Measurements from ENCODE around the gene ERG. TPM values are rescaled to one million over a fixed set of nuclear protein-coding genes. Genes with fewer than 3 reads are reported as not detected.

The ERG gene
- total RNA-seq, 1 donor from 2014 or later, result not detected

- Histone ChIP-seq H3K4me3 (no peak overlapping the region), H3K9me3 (ENCODE audit: low read depth) (no peaks in the 10 kb centered on the region), H3F3A (ENCODE audit: low read depth) (no peaks in the 10 kb centered on the region), H4K20me1 (ENCODE audit: low read depth) (no peaks in the 10 kb centered on the region), H3K4me1 (no peaks in the 10 kb centered on the region), H3K36me3 (no peaks in the 10 kb centered on the region), H3K27ac (no peak overlapping the region), H2AFZ (replicated peaks) (no peak overlapping the region), H3K4me2 (no peak overlapping the region), H3K27me3 (peaks cover 5% of the 10 kb centered on the region), H3K9ac (no peak overlapping the region), H3K79me2 (ENCODE audit: low read depth) (no peaks in the 10 kb centered on the region)
- H3K27me3 Mint-ChIP-seq (ENCODE audit: insufficient read depth, low read depth), result peaks cover 8% of the 10 kb centered on the region
- H3K27ac Mint-ChIP-seq, result no peak overlapping the region
- no peaks in the 10 kb centered on the region for H3K36me3 Mint-ChIP-seq
- no peak for DNase-seq (ENCODE audit: low spot score)
- H3K4me1 Mint-ChIP-seq, result no peaks in the 10 kb centered on the region
- TF ChIP-seq EZH2 (IDR thresholded peaks at IDR 0.05) (no peak), EZH2phosphoT487 (IDR thresholded peaks at IDR 0.05) (no peak)
- TF ChIP-seq, protein P1, sequence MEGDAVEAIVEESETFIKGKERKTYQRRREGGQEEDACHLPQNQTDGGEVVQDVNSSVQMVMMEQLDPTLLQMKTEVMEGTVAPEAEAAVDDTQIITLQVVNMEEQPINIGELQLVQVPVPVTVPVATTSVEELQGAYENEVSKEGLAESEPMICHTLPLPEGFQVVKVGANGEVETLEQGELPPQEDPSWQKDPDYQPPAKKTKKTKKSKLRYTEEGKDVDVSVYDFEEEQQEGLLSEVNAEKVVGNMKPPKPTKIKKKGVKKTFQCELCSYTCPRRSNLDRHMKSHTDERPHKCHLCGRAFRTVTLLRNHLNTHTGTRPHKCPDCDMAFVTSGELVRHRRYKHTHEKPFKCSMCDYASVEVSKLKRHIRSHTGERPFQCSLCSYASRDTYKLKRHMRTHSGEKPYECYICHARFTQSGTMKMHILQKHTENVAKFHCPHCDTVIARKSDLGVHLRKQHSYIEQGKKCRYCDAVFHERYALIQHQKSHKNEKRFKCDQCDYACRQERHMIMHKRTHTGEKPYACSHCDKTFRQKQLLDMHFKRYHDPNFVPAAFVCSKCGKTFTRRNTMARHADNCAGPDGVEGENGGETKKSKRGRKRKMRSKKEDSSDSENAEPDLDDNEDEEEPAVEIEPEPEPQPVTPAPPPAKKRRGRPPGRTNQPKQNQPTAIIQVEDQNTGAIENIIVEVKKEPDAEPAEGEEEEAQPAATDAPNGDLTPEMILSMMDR (IDR thresholded peaks at IDR 0.05), result no peak
- no peaks in the 10 kb centered on the region for H3K9me3 Mint-ChIP-seq
- H3K4me3 Mint-ChIP-seq, result no peak overlapping the region
Measured at GRCh38 chr21:38359835-38360234, 138.4 kb downstream of the ERG start.

DNA sequence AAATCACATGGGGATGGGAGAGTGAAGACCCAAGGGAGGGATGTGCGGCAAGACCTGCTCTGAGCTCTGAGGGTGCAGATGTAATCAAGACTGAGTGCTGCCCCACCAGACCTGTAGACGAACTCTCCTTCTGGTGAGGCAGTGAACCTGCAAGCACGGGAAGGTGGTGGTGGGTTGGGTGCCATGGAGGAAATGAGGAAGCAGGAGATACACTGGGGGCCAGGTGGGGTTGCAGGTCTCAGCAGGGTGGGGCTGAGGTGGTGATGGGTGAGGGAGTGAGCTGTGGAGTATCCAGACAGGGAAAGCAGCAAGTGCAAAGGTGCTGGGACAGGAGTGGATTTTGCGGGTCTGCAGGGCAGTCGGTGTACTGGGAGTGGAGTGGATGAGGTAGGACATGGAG lies 139.2 kb downstream of the ERG start:
- Mint-ChIP-seq H3K27ac (no peak overlapping the region), H3K9me3 (no peaks in the 10 kb centered on the region), H3K4me3 (no peak overlapping the region), H3K27me3 (ENCODE audit: insufficient read depth, low read depth) (peaks cover 8% of the 10 kb centered on the region), H3K36me3 (no peaks in the 10 kb centered on the region), H3K4me1 (no peaks in the 10 kb centered on the region)
- no peak overlapping the region for H3K9ac ChIP-seq
- no peaks in the 10 kb centered on the region for H3K4me1 ChIP-seq
- no peak for DNase-seq (ENCODE audit: low spot score)
- no peak overlapping the region for H3K4me3 ChIP-seq
- H3K27ac ChIP-seq, result no peak overlapping the region
- no peak overlapping the region for H2AFZ ChIP-seq (replicated peaks)
- no peak overlapping the region for H3K4me2 ChIP-seq
- H3F3A ChIP-seq (ENCODE audit: low read depth), result no peaks in the 10 kb centered on the region
- TF ChIP-seq EZH2phosphoT487 (IDR thresholded peaks at IDR 0.05) (no peak), EZH2 (IDR thresholded peaks at IDR 0.05) (no peak)
- TF ChIP-seq, protein P1 (IDR thresholded peaks at IDR 0.05), result no peak
- H3K36me3 ChIP-seq, result no peaks in the 10 kb centered on the region
- H3K9me3 ChIP-seq (ENCODE audit: low read depth), result no peaks in the 10 kb centered on the region
- H3K79me2 ChIP-seq (ENCODE audit: low read depth), result no peaks in the 10 kb centered on the region
- H3K27me3 ChIP-seq, result peaks cover 5% of the 10 kb centered on the region
- H4K20me1 ChIP-seq (ENCODE audit: low read depth), result no peaks in the 10 kb centered on the region

DNA sequence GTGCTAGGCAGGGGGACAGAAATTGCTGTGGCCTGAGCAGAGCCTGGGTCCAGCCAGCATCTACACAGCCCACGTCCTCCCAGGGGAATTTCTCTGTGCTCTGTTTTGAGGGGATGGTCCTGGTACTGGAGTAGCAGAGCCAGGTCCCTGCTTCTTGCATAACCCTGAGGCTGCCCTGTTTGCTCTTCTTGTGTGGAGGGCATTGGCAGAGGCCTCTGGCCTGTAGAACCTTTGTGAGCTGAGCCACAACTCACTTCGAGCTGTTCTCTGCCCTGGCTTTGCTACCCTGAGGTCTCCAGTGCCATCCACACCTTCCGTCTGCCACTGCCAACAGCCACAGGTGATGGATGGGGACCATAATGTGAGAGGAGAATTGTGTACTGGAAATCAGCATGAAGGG lies 139.6 kb downstream of the ERG start:
- Histone ChIP-seq H3K4me3 (no peak overlapping the region), H3K9ac (no peak overlapping the region), H3K4me1 (no peaks in the 10 kb centered on the region), H3K27me3 (peaks cover 5% of the 10 kb centered on the region), H3K36me3 (no peaks in the 10 kb centered on the region), H4K20me1 (ENCODE audit: low read depth) (no peaks in the 10 kb centered on the region), H3K9me3 (ENCODE audit: low read depth) (no peaks in the 10 kb centered on the region), H3K79me2 (ENCODE audit: low read depth) (no peaks in the 10 kb centered on the region), H3K27ac (no peak overlapping the region), H3K4me2 (no peak overlapping the region), H3F3A (ENCODE audit: low read depth) (no peaks in the 10 kb centered on the region), H2AFZ (replicated peaks) (no peak overlapping the region)
- no peaks in the 10 kb centered on the region for H3K4me1 Mint-ChIP-seq
- H3K36me3 Mint-ChIP-seq, result no peaks in the 10 kb centered on the region
- no peak overlapping the region for H3K4me3 Mint-ChIP-seq
- no peak for DNase-seq (ENCODE audit: low spot score)
- H3K27me3 Mint-ChIP-seq (ENCODE audit: insufficient read depth, low read depth), result peaks cover 8% of the 10 kb centered on the region
- H3K27ac Mint-ChIP-seq, result no peak overlapping the region
- TF ChIP-seq, protein P1 (IDR thresholded peaks at IDR 0.05), result no peak
- TF ChIP-seq EZH2 (IDR thresholded peaks at IDR 0.05), result no peak
- TF ChIP-seq EZH2phosphoT487 (IDR thresholded peaks at IDR 0.05), result no peak
- H3K9me3 Mint-ChIP-seq, result no peaks in the 10 kb centered on the region

Measured in neural progenitor cell (in vitro differentiated cells).